Tibial nerve (tissue), 4 donors: ENCODE data around the gene PAQR6. TPM values are rescaled to one million over a fixed set of nuclear protein-coding genes. Genes with fewer than 3 reads are reported as not detected.

Source experiments
- DNase-seq, 2 donors: peaks; one replicate each; pipeline ENCODE4 v3.0.0-alpha.2; 2019; ENCODE audit warnings: low spot score in 2 of 2
- H3K27ac ChIP-seq, 4 donors: fragments of 200-600 bp; sonication (generic) in 3 of 4; one replicate each; pipeline ENCODE4 v1.5.1; 2017 to 2019; ENCODE audit warnings: mild to moderate bottlenecking in 1 of 4
- H3K27me3 ChIP-seq, 2 donors: fragments of 200-600 bp; sonication (generic) in 1 of 2; one replicate each; pipeline versions ENCODE4 v1.5.1 to v1.6.0; 2017 to 2019
- H3K36me3 ChIP-seq, 3 donors: fragments of 200-600 bp; sonication (generic); one replicate each; pipeline ENCODE4 v1.5.1; 2018 to 2019
- H3K4me1 ChIP-seq, 4 donors: fragments of 200-600 bp; sonication (generic) in 3 of 4; one replicate each; pipeline ENCODE4 v1.5.1; 2017 to 2019
- H3K4me3 ChIP-seq, 4 donors: fragments of 200-600 bp; sonication (generic) in 3 of 4; one replicate each; pipeline ENCODE4 v1.5.1; 2017 to 2019; ENCODE audit warnings: mild to moderate bottlenecking in 1 of 4, moderate library complexity in 1 of 4
- H3K9me3 ChIP-seq, 4 donors: fragments of 200-600 bp; sonication (generic) in 3 of 4; one replicate each; pipeline ENCODE4 v1.5.1; 2017 to 2019
- CTCF ChIP-seq, 5 experiments: fragments of 200-600 bp in 3 of 5; fragments of 450-650 bp in 2 of 5; sonication (generic) in 3 of 5; IDR thresholded peaks; one replicate each; pipeline ENCODE4 v1.5.1; 2016 to 2019; ENCODE audit warnings: antibody characterized with exemption in 5 of 5, mild to moderate bottlenecking in 3 of 5, moderate library complexity in 2 of 5
- EP300 ChIP-seq, 2 donors: sonication (generic); formaldehyde crosslinking; IDR thresholded peaks; one replicate each; pipeline ENCODE4 v1.6.1; 2017; ENCODE audit warnings: antibody characterized with exemption in 2 of 2, mild to moderate bottlenecking in 1 of 2
- POLR2A ChIP-seq, 2 donors: fragments of 450-650 bp; IDR thresholded peaks; one replicate each; pipeline ENCODE4 v1.6.1; 2017; ENCODE audit warnings: antibody characterized with exemption in 2 of 2, mild to moderate bottlenecking in 2 of 2, moderate library complexity in 2 of 2
- WGBS, 2 donors: methylation state at CpG; one replicate each; pipeline ENCODE4 v1.1.5; 2018; 5-methylcytosine and 5-hydroxymethylcytosine counted together
- total RNA-seq, 4 donors: library from RNA; depleted of rRNA; stranded (reverse); fragments of >200 nt; gene quantifications; one replicate each; pipeline ENCODE4 v1.1.0, GENCODE V29; 2016

The PAQR6 gene
- total RNA-seq, 4 donors from 2014 or later, result 26.4 to 44.6 (median 31.2) TPM

DNA sequence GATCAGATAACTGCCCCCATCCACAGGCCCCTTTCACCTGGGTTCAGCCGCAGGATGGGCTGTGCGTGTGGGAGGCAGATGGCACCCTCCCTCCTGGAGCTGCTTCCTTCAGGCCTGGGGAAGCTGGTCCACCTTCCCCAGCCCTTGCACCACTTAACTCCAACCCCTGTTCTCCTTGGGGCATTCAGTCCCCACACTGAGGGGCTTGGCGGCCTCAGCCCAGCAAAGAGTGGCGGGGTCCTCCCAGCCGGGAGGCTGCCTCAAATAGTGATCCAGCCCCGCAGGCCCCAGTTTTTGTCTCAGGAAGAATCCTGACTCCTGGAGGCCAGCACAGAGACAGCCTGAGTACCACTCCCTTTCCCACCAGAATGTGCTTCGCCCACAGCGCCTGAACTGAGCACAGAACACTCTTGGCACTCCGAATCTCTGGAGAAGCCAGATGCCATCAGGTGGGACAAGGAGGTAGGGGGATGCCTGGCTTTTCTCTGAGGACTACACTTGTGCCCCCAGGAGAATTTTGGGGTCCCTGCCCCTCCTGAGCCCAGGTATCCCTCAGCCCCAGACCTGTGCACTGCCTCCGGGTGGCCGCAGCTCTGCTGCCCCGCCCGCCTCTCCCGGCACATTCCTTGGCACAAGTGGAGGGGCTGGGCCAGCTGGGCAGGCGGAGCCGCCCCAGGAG is 936 bp downstream of the PAQR6 start:
- 29 to 38% methylated on average over 16 of the region's 16 CpGs for WGBS, 2 donors
- Histone ChIP-seq H3K9me3 (no peaks in the 10 kb centered on the region), H3K4me3 (peak overlapping the region in 3 of 4 donors; percentile 4 to 30 (median 16)), H3K27ac (peak overlapping the region; percentile 56 to 85 (median 76)), H3K4me1 (peaks cover 0 to 61% (median 28%) of the 10 kb centered on the region in 4 donors), H3K36me3 (peaks cover 0 to 53% (median 9%) of the 10 kb centered on the region in 3 donors), H3K27me3 (no peaks in the 10 kb centered on the region)
- peak in 1 of 2 donors; percentile 32 for DNase-seq
- TF ChIP-seq POLR2A (IDR thresholded peaks at IDR 0.05), result peak in 1 of 2 donors; percentile 60
- TF ChIP-seq CTCF (IDR thresholded peaks at IDR 0.05), result no peak
- peak in 1 of 2 donors; percentile 50 for TF ChIP-seq EP300 (IDR thresholded peaks at IDR 0.05)

DNA sequence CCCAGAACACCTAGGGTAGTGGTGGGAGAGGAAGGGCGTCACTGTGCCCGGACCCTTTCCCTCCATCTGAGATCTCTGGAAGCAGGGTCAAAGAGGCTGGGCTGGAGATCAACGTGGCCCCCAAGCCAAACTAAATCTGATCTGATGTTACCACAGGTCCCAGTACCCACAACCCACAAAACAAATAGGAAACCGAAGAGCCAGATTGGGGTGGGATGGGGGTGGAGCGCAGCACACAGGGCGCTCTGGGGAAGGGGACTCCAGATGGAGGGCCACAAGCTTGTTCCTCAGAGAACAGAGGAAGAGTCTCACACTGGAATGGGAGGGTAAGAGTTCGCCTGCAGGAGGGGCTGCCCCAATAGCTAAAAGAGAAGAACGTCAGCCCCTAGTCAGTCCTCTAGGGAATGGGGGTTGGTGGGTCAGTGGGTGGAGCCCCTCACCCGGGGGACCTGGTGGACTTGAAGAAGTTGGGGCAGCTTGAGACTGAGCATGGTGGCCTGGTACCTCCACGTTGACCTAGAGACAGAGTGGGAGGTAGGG is 1.5 kb downstream of the PAQR6 start:
- no peak for TF ChIP-seq CTCF (IDR thresholded peaks at IDR 0.05)
- no peak for TF ChIP-seq EP300 (IDR thresholded peaks at IDR 0.05)
- no peak for TF ChIP-seq POLR2A (IDR thresholded peaks at IDR 0.05)
- no peaks in the 10 kb centered on the region for H3K9me3 ChIP-seq
- H3K4me3 ChIP-seq, result peak overlapping the region; percentile 2 to 41 (median 15)
- peaks cover 0 to 53% (median 4%) of the 10 kb centered on the region in 3 donors for H3K36me3 ChIP-seq
- no peaks in the 10 kb centered on the region for H3K27me3 ChIP-seq
- DNase-seq, result no peak
- WGBS, 2 donors, result 53 to 56% methylated on average over 10 of the region's 10 CpGs
- peaks cover 0 to 55% (median 28%) of the 10 kb centered on the region in 4 donors for H3K4me1 ChIP-seq
- peak overlapping the region; percentile 56 to 85 (median 76) for H3K27ac ChIP-seq

DNA sequence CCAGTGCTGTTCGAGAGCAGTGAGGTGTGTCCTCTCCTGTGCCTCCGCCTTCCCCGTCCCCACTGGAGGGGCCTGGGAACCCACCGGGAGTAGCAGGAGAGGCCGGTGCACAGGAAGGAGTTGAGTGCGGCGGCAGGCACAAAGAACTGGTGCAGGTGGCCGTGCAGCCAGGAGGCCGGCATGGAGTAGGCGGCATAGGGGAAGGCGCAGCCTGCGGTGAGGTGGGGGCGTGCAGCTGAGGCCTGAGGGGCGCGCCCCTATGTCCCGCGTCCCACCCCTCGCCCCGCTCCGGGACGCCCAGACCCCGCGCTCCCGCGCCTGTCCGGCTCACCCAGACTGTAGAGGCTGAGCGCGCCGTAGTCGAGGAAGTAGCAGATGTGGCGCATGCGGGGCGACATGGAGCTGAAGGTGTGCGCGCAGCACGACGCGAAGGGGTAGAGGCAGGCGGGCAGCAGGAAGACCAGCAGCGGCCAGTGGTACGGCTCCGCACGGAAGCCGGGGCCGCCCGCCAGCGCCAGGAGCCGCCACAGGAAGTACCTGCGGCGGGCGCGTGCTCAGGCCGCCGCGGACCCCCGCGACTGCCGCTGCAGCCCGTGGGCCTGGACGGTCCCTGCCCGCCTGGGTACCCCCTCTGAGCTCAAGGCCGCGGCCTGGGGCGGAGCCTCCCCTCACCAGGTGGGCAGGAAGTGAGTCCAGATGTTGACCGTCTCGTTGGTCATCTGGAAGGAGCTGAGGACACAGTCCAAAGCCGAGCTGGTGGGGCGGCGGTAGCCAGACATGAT is 2.2 kb downstream of the PAQR6 start:
- Histone ChIP-seq H3K27me3 (no peaks in the 10 kb centered on the region), H3K9me3 (no peaks in the 10 kb centered on the region), H3K4me3 (peak overlapping the region in 3 of 4 donors; percentile 2 to 41 (median 26)), H3K36me3 (peaks cover 0 to 53% (median 4%) of the 10 kb centered on the region in 3 donors), H3K4me1 (peaks cover 0 to 53% (median 28%) of the 10 kb centered on the region in 4 donors), H3K27ac (peak overlapping the region in 3 of 4 donors; percentile 42 to 85 (median 46))
- no peak for DNase-seq
- WGBS, 2 donors, result 9 to 11% methylated on average over 32 to 51 of the region's 69 CpGs
- no peak for TF ChIP-seq POLR2A (IDR thresholded peaks at IDR 0.05)
- no peak for TF ChIP-seq EP300 (IDR thresholded peaks at IDR 0.05)

- H3K9me3 ChIP-seq, result no peaks in the 10 kb centered on the region
- TF ChIP-seq EP300 (IDR thresholded peaks at IDR 0.05) (no peak), POLR2A (IDR thresholded peaks at IDR 0.05) (no peak), CTCF (IDR thresholded peaks at IDR 0.05) (no peak)
- WGBS, 2 donors, result 87% methylated on average over 17 of the region's 17 CpGs
- no peak for DNase-seq
- H3K27ac ChIP-seq, result peak overlapping the region in 2 of 4 donors; percentile 16 to 85
- H3K4me1 ChIP-seq, result peaks cover 0 to 47% (median 28%) of the 10 kb centered on the region in 4 donors
- peaks cover 0 to 51% (median 0%) of the 10 kb centered on the region in 3 donors for H3K36me3 ChIP-seq
- no peaks in the 10 kb centered on the region for H3K27me3 ChIP-seq
- no peak overlapping the region for H3K4me3 ChIP-seq
These were observed 3.1 kb downstream of the PAQR6 start for GRCh38 chr1:156244712-156245111.

DNA sequence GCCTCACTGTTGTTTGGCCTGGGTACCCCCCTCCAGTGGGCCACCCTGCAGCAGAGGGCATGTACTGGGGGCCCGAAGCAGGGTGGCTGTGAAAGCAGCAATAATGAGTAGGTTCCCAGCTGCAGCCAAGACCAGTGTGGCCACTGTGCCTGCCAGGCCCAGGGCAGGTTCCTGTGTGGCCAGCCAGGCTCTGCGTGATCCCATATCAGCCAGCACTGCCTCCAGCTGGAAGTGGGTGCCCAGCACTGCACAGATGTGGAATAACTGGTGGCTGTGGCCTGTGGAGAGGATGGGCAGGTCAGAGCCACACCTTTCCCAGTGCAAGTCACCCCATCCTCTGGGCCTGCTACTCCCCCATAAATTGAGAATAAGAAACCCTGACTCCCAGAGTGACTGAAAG is 3.7 kb downstream of the PAQR6 start:
- Histone ChIP-seq H3K4me3 (no peak overlapping the region), H3K36me3 (peaks cover 0 to 51% (median 0%) of the 10 kb centered on the region in 3 donors), H3K27ac (peak overlapping the region in 1 of 4 donors; percentile 2), H3K4me1 (peaks cover 0 to 41% (median 28%) of the 10 kb centered on the region in 4 donors), H3K9me3 (no peaks in the 10 kb centered on the region), H3K27me3 (no peaks in the 10 kb centered on the region)
- WGBS, 2 donors, result 65 to 68% methylated on average over 2 of the region's 2 CpGs
- DNase-seq, result no peak
- TF ChIP-seq POLR2A (IDR thresholded peaks at IDR 0.05) (no peak), EP300 (IDR thresholded peaks at IDR 0.05) (no peak), CTCF (IDR thresholded peaks at IDR 0.05) (no peak)
